Hepatocyte (in vitro differentiated cells): ENCODE data around the gene SLC9A3.

Source experiments
- EZH2 ChIP-seq: fragments of 200-600 bp; sonication (generic); IDR thresholded peaks from 2 replicates; pipeline ENCODE4 v1.6.1; 2016; ENCODE audit warnings: antibody characterized with exemption, mild to moderate bottlenecking, borderline replicate concordance
- EZH2phosphoT487 ChIP-seq: fragments of 200-600 bp; sonication (generic); IDR thresholded peaks from one replicate; pipeline ENCODE4 v1.6.1; 2018; ENCODE audit warnings: antibody characterized with exemption, mild to moderate bottlenecking, low read depth, moderate library complexity; ENCODE audit not compliant: unreplicated experiment, severe bottlenecking
- TF ChIP-seq, protein P1 (sequence below): fragments of 200-600 bp; sonication (generic); IDR thresholded peaks from 2 replicates; pipeline ENCODE4 v1.5.1; 2016; ENCODE audit warnings: antibody characterized with exemption, mild to moderate bottlenecking; ENCODE audit not compliant: poor library complexity

DNA sequence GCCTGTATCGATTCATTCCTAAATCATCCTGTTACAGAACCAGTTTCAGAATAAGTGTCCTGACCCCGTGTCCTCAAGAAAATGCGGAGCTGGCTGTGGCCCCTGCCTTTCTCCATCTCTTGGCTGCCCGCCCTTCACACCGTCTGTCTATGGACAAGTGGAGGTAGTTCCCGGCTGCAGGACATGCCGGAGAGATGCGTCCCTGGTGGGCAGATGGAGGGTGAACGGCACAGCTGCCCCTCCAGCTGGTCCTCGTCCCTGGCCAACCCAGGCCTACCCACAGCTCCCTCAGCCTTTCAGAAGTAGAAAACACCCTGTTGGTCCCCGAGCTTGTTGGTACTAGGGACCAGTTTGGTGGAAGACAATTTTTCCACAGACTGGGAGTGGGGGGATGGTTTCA is 96.0 kb downstream of the SLC9A3 start:
- TF ChIP-seq, protein P1, sequence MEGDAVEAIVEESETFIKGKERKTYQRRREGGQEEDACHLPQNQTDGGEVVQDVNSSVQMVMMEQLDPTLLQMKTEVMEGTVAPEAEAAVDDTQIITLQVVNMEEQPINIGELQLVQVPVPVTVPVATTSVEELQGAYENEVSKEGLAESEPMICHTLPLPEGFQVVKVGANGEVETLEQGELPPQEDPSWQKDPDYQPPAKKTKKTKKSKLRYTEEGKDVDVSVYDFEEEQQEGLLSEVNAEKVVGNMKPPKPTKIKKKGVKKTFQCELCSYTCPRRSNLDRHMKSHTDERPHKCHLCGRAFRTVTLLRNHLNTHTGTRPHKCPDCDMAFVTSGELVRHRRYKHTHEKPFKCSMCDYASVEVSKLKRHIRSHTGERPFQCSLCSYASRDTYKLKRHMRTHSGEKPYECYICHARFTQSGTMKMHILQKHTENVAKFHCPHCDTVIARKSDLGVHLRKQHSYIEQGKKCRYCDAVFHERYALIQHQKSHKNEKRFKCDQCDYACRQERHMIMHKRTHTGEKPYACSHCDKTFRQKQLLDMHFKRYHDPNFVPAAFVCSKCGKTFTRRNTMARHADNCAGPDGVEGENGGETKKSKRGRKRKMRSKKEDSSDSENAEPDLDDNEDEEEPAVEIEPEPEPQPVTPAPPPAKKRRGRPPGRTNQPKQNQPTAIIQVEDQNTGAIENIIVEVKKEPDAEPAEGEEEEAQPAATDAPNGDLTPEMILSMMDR, result no peak
- TF ChIP-seq EZH2phosphoT487 (no peak), EZH2 (no peak)
